GM15510 (cell line): ENCODE measurements around the gene TREML4.

Experiments
- POLR2A ChIP-seq: IDR thresholded peaks from 3 replicates; pipeline ENCODE4 v1.6.1; 2011; ENCODE audit warnings: borderline replicate concordance; ENCODE audit not compliant: insufficient read length; ENCODE audit errors: extremely low read depth

Gene TREML4

DNA sequence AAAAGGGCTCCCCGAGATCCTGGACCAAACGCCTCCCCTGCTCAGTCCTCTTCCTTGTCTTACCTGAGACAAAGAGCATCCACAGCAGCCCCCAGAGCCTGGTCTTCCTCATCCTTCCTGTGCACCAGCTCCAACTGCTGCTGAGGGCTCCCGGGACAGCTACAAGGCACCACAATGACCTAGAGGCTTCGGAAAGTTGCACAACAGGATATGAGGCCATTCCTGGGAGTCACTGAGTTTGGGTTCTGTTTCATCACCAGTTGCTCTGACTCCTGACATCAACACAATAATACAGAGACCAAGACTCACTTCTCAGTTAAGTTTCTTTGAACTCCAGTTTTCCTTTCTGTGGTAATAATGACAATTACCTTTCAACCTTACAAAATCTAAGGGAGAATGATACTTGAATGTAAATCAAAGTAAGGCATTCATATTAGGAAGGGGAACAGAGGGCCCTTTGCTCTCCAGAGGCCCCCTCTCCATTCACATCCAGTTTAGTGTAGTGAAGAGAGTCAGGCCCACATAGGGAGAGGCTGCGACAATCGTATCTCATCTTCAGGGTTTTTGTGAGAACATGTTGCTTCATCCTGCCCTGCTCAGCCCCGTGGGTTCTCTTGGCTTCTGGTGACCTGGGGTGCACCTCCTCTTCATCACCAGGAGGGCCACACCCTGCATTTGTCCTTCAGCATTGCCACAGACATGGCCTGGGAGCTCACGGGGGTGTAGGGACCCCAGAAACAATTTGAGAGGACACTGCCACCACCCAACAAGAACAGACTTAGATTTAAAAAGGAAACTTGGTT, 58.6 kb downstream of the TREML4 start, which contains the start of gene TREM1:
Gene TREM1, minus strand, starts transcription at position 139 of the 803 bp plus-strand sequence. Its CDS starts 27 bp downstream, at position 112.
- no peak for TF ChIP-seq POLR2A

DNA sequence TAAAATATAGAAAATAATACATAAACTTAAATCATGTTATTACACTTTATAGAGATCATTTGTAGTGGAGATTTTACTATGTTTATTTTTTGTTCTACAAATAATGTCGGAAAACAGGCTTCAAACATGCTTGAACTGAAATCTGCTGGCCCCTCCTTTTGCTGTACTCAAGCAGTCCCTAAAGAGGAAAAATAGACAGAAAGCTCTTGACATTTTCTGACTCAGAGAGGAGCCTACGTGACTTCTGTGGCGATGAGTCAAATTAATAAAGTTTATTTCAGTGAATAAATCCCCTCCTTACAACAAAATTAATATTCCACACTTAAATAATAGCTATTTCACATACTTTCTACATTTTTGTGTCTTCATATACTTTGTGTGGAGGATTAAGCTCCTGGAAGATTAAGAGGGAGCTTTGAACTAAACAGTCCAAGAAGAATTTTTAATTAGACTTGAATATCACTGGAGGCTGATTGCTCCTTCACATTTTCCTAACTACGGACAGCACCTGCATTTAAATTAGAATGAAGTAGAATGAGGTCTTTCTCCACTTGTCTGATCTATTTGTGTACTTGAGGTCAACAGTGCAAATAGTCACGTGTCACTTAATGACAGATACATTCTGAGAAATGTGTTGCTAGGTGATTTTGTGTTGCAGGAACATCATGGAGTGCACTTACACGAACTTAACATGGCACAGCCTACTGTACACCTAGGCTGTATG, 60.0 kb downstream of the TREML4 start:
- no peak for TF ChIP-seq POLR2A
